HFFc6 (cell line): ENCODE results near the gene FAXC. TPM values are rescaled to one million over a fixed set of nuclear protein-coding genes. Genes with fewer than 3 reads are reported as not detected.

Experiments used
- DNase-seq: peaks from one replicate; pipeline ENCODE4 v3.0.0-alpha.2; 2018
- H3K27ac Mint-ChIP-seq: 2 replicates; pipeline ENCODE4 v1.8.0; 2020; ENCODE audit warnings: mild to moderate bottlenecking, mixed read lengths
- H3K27me3 Mint-ChIP-seq: 2 replicates; pipeline ENCODE4 v1.8.0; 2021; ENCODE audit warnings: mild to moderate bottlenecking, moderate library complexity, mixed read lengths; ENCODE audit not compliant: insufficient read depth
- H3K36me3 Mint-ChIP-seq: 2 replicates; pipeline ENCODE4 v1.8.0; 2021; ENCODE audit warnings: low read depth, mixed read lengths
- H3K4me1 Mint-ChIP-seq: 2 replicates; pipeline ENCODE4 v1.8.0; 2020; ENCODE audit warnings: low read depth, mixed read lengths
- H3K4me3 Mint-ChIP-seq: 2 replicates; pipeline ENCODE4 v1.8.0; 2020; ENCODE audit warnings: mild to moderate bottlenecking, moderate library complexity, mixed read lengths
- H3K9me3 Mint-ChIP-seq: 2 replicates; pipeline ENCODE4 v1.8.0; 2020; ENCODE audit warnings: mild to moderate bottlenecking, mixed read lengths
- CTCF ChIP-seq: fragments of 200-600 bp; sonication (generic); IDR thresholded peaks from 2 replicates; pipeline ENCODE4 v1.5.0; 2021; ENCODE audit warnings: antibody characterized with exemption, mild to moderate bottlenecking
- total RNA-seq, 6 experiments: library from RNA; stranded (reverse); fragmentation: NEBNext Ultra II Directional; extraction: Animal tissue kit (Norgen Biotek cat#: 25700); gene quantifications; 2 replicates in 1 of 6; 3 replicates in 5 of 6; pipeline ENCODE4 v1.2.3, GENCODE V29; 2021

Gene FAXC
- total RNA-seq, 6 experiments from 2014 or later = 1.6 to 3.0 (median 1.9) TPM

- H3K27me3 Mint-ChIP-seq = no peaks in the 10 kb centered on the region
- H3K9me3 Mint-ChIP-seq = no peaks in the 10 kb centered on the region
- H3K36me3 Mint-ChIP-seq = no peaks in the 10 kb centered on the region
- H3K4me3 Mint-ChIP-seq = no peak overlapping the region
- H3K4me1 Mint-ChIP-seq = peaks cover 6% of the 10 kb centered on the region; the same call in 1 of the 2 replicates
- no peak overlapping the region for H3K27ac Mint-ChIP-seq
- peak; percentile 62 for DNase-seq
- peak; percentile 93 for TF ChIP-seq CTCF
These were observed 19.3 kb downstream of the FAXC start for GRCh38 chr6:99330159-99330558.

GRCh38 chr6:99324996-99325395, 24.5 kb downstream of the FAXC start:
- no peak for DNase-seq
- Mint-ChIP-seq H3K27ac (no peak overlapping the region), H3K4me3 (no peak overlapping the region), H3K4me1 (peaks cover under 1% of the 10 kb centered on the region; the same call in 1 of the 2 replicates), H3K36me3 (no peaks in the 10 kb centered on the region), H3K27me3 (peaks cover 2% of the 10 kb centered on the region), H3K9me3 (no peaks in the 10 kb centered on the region)
- peak; percentile 30; the same call in 1 of the 2 replicates for TF ChIP-seq CTCF

GRCh38 chr6:99318566-99318965, 30.9 kb downstream of the FAXC start:
- Mint-ChIP-seq H3K4me3 (no peak overlapping the region), H3K36me3 (no peaks in the 10 kb centered on the region), H3K9me3 (no peaks in the 10 kb centered on the region), H3K27ac (no peak overlapping the region), H3K27me3 (peaks cover 1% of the 10 kb centered on the region), H3K4me1 (no peaks in the 10 kb centered on the region)
- no peak for TF ChIP-seq CTCF
- DNase-seq = no peak

GRCh38 chr6:99312354-99312753, 37.1 kb downstream of the FAXC start:
- TF ChIP-seq CTCF = no peak
- no peaks in the 10 kb centered on the region for H3K9me3 Mint-ChIP-seq
- no peaks in the 10 kb centered on the region for H3K4me1 Mint-ChIP-seq
- no peak for DNase-seq
- peaks cover 1% of the 10 kb centered on the region; the same call in 1 of the 2 replicates for H3K27me3 Mint-ChIP-seq
- no peaks in the 10 kb centered on the region for H3K36me3 Mint-ChIP-seq
- no peak overlapping the region for H3K27ac Mint-ChIP-seq
- H3K4me3 Mint-ChIP-seq = no peak overlapping the region

GRCh38 chr6:99310553-99310952, 38.9 kb downstream of the FAXC start:
- H3K36me3 Mint-ChIP-seq = no peaks in the 10 kb centered on the region
- no peak for TF ChIP-seq CTCF
- H3K27ac Mint-ChIP-seq = no peak overlapping the region
- no peaks in the 10 kb centered on the region for H3K4me1 Mint-ChIP-seq
- no peak for DNase-seq
- peaks cover 4% of the 10 kb centered on the region; the same call in 1 of the 2 replicates for H3K27me3 Mint-ChIP-seq
- H3K9me3 Mint-ChIP-seq = no peaks in the 10 kb centered on the region
- no peak overlapping the region for H3K4me3 Mint-ChIP-seq

GRCh38 chr6:99309557-99309956, 39.9 kb downstream of the FAXC start:
- no peak overlapping the region for H3K4me3 Mint-ChIP-seq
- TF ChIP-seq CTCF = no peak
- no peaks in the 10 kb centered on the region for H3K9me3 Mint-ChIP-seq
- no peaks in the 10 kb centered on the region for H3K36me3 Mint-ChIP-seq
- no peaks in the 10 kb centered on the region for H3K4me1 Mint-ChIP-seq
- no peak for DNase-seq
- H3K27ac Mint-ChIP-seq = no peak overlapping the region
- H3K27me3 Mint-ChIP-seq = peaks cover 4% of the 10 kb centered on the region; the same call in 1 of the 2 replicates
